Type B pancreatic cell (in vitro differentiated cells): ENCODE measurements around the gene RNF180. TPM values are rescaled to one million over a fixed set of nuclear protein-coding genes. Genes with fewer than 3 reads are reported as not detected.

ENCODE experiments used
- DNase-seq: peaks from one replicate; pipeline ENCODE4 v3.0.0; 2021; ENCODE audit warnings: mixed read lengths; ENCODE audit not compliant: unreplicated experiment; ENCODE audit errors: extremely low spot score
- H3K27ac Mint-ChIP-seq: 2 replicates; pipeline ENCODE4 v1.8.0; 2021; ENCODE audit warnings: mild to moderate bottlenecking, mixed read lengths
- H3K27me3 Mint-ChIP-seq: 2 replicates; pipeline ENCODE4 v1.8.0; 2021; ENCODE audit warnings: mixed read lengths
- H3K36me3 Mint-ChIP-seq: 2 replicates; pipeline ENCODE4 v1.8.0; 2021; ENCODE audit warnings: mixed read lengths
- H3K4me1 Mint-ChIP-seq: one replicate; pipeline ENCODE4 v1.8.0; 2021; ENCODE audit warnings: mixed read lengths; ENCODE audit not compliant: unreplicated experiment
- H3K4me3 Mint-ChIP-seq: 2 replicates; pipeline ENCODE4 v1.8.0; 2021; ENCODE audit warnings: mild to moderate bottlenecking, mixed read lengths
- H3K9me3 Mint-ChIP-seq: 2 replicates; pipeline ENCODE4 v1.8.0; 2021; ENCODE audit warnings: mixed read lengths
- CTCF ChIP-seq: fragments of 200-600 bp; sonication (generic); conservative IDR thresholded peaks from 2 replicates; pipeline ENCODE4 v1.5.0; 2021; ENCODE audit warnings: antibody characterized with exemption, mild to moderate bottlenecking
- total RNA-seq: library from RNA; stranded (reverse); gene quantifications from 2 replicates; pipeline ENCODE4 v1.2.1, GENCODE V29; 2021; ENCODE audit warnings: low replicate concordance

RNF180 gene
- total RNA-seq, 1 donor from 2014 or later: 3.9 TPM

GRCh38 chr5:64330728-64331231 is 165.1 kb downstream of the RNF180 start:
- H3K36me3 Mint-ChIP-seq: peaks cover 9% of the 10 kb centered on the region
- no peaks in the 10 kb centered on the region for H3K4me1 Mint-ChIP-seq
- H3K4me3 Mint-ChIP-seq: no peak overlapping the region
- no peaks in the 10 kb centered on the region for H3K27me3 Mint-ChIP-seq
- no peak for DNase-seq
- H3K9me3 Mint-ChIP-seq: peaks cover 13% of the 10 kb centered on the region
- TF ChIP-seq CTCF: no peak
- no peak overlapping the region for H3K27ac Mint-ChIP-seq

- H3K27me3 Mint-ChIP-seq: no peaks in the 10 kb centered on the region
- no peak for TF ChIP-seq CTCF
- H3K4me3 Mint-ChIP-seq: no peak overlapping the region
- H3K9me3 Mint-ChIP-seq: peaks cover 11% of the 10 kb centered on the region
- H3K36me3 Mint-ChIP-seq: peaks cover 4% of the 10 kb centered on the region
- no peak for DNase-seq
- no peaks in the 10 kb centered on the region for H3K4me1 Mint-ChIP-seq
- H3K27ac Mint-ChIP-seq: no peak overlapping the region
These were observed 166.1 kb downstream of the RNF180 start for GRCh38 chr5:64331597-64332277.

- H3K9me3 Mint-ChIP-seq: no peaks in the 10 kb centered on the region
- no peak for DNase-seq
- H3K4me1 Mint-ChIP-seq: no peaks in the 10 kb centered on the region
- no peaks in the 10 kb centered on the region for H3K27me3 Mint-ChIP-seq
- no peak overlapping the region for H3K27ac Mint-ChIP-seq
- no peaks in the 10 kb centered on the region for H3K36me3 Mint-ChIP-seq
- TF ChIP-seq CTCF: no peak
- no peak overlapping the region for H3K4me3 Mint-ChIP-seq
These were observed 168.2 kb downstream of the RNF180 start for GRCh38 chr5:64333886-64334285.

GRCh38 chr5:64339769-64340168 is 174.1 kb downstream of the RNF180 start:
- Mint-ChIP-seq H3K9me3 (no peaks in the 10 kb centered on the region), H3K36me3 (no peaks in the 10 kb centered on the region), H3K4me3 (no peak overlapping the region), H3K27me3 (no peaks in the 10 kb centered on the region), H3K4me1 (no peaks in the 10 kb centered on the region), H3K27ac (no peak overlapping the region)
- TF ChIP-seq CTCF: no peak
- DNase-seq: no peak

GRCh38 chr5:64340293-64340692 is 174.7 kb downstream of the RNF180 start:
- Mint-ChIP-seq H3K27me3 (no peaks in the 10 kb centered on the region), H3K4me1 (no peaks in the 10 kb centered on the region), H3K27ac (no peak overlapping the region), H3K36me3 (no peaks in the 10 kb centered on the region), H3K4me3 (no peak overlapping the region), H3K9me3 (no peaks in the 10 kb centered on the region)
- no peak for TF ChIP-seq CTCF
- DNase-seq: no peak
